Activated naive CD8-positive, alpha-beta T cell (primary cell): ENCODE results near the gene LYRM4.

Experiments used
- H3K27ac Mint-ChIP-seq: one replicate; pipeline ENCODE4 v1.8.0; 2021; ENCODE audit warnings: mixed read lengths
- H3K27me3 Mint-ChIP-seq: one replicate; pipeline ENCODE4 v1.8.0; 2021; ENCODE audit warnings: mixed read lengths
- H3K36me3 Mint-ChIP-seq: one replicate; pipeline ENCODE4 v1.8.0; 2021; ENCODE audit warnings: mixed read lengths
- H3K4me1 Mint-ChIP-seq: one replicate; pipeline ENCODE4 v1.8.0; 2021; ENCODE audit warnings: low read depth, mixed read lengths
- H3K4me3 Mint-ChIP-seq: one replicate; pipeline ENCODE4 v1.8.0; 2021; ENCODE audit warnings: mild to moderate bottlenecking, mixed read lengths
- H3K9me3 Mint-ChIP-seq: one replicate; pipeline ENCODE4 v1.8.0; 2021; ENCODE audit warnings: low read depth, mixed read lengths

LYRM4 gene

DNA sequence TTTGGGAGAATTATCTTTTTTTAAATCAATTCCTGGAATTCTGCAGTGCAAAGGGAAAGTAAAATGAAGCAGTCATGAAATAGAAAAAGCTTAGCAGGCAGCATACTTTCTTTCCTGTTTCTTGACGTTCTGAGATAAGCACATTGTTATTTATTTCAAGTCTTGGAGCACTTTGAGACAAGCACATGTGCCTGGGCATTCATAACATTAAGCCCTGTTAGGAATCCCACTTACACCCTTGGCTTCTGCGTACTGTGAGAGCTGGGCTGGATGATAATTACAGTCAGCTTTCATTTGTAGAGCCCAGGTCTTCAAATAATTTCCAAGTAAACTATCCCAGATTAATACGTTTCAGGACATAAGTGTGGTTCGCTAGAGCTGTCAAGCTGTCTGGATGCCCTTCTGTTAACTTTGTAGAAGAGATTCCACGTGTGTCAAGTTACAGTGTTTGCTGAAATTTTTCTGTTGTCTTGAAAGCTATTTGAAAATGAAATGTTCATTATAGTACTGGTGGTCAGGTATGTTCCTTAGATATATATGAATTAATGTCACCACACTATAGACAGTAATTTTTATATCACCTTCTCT lies 9.4 kb upstream of the LYRM4 start:
- no peak overlapping the region for H3K27ac Mint-ChIP-seq

DNA sequence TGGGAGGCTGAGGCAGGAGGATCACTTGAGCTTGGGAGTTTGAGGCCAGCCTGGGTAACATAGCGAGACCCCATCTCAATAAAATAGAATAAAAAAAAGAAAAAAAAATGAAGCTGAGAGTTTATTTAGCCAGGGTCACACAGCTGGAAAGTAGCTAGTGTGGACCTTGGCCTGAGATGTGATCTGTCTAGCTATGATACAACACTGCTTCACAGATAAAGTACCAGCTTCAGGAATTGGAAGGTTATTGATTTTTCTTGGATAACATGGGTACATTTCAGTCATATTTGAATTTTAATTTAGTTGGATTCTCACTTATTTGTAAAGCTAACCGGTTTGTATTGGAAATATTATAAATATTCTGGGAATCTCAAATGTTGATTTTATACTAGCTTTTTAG lies 5.7 kb upstream of the LYRM4 start:
- Mint-ChIP-seq H3K9me3 (no peaks in the 10 kb centered on the region), H3K4me1 (peaks cover 22% of the 10 kb centered on the region), H3K4me3 (no peak overlapping the region), H3K27me3 (no peaks in the 10 kb centered on the region), H3K36me3 (peaks cover 11% of the 10 kb centered on the region), H3K27ac (no peak overlapping the region)

More for the DNA sequence above, 9.4 kb upstream of the LYRM4 start:
- H3K27me3 Mint-ChIP-seq: no peaks in the 10 kb centered on the region
- no peak overlapping the region for H3K4me3 Mint-ChIP-seq
- peaks cover 14% of the 10 kb centered on the region for H3K36me3 Mint-ChIP-seq
- H3K4me1 Mint-ChIP-seq: peaks cover 30% of the 10 kb centered on the region
- H3K9me3 Mint-ChIP-seq: no peaks in the 10 kb centered on the region

DNA sequence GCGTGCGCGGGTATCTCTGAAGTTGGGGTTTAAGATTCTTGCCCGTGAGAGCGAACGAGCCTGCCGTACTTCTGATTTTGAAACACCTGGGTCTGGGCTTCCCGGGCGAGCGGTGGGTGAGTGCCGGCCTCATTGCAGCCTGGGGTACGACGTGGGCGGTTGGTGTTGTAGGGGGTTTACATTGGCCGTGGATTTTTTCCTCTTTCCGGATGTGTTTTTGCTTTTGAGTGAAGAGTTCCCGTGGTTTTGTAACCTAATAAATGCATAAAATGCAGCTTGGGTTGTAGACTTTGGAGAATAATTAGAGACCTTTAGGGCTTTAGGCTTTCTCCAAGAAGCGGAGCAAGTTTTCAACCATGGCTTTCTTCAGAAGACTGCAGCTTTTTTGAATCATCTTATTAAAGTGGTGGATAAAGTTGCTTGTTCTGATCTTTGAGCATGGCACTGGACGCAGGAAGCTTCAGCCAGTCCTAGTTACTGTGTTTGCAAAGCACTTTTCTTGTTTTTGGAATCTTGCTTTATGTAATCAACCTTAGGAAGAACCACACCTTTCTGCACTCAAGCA lies 877 bp upstream of the LYRM4 start:
- Mint-ChIP-seq H3K27ac (peak overlapping the region; percentile 99), H3K36me3 (peaks cover 14% of the 10 kb centered on the region), H3K4me3 (peak overlapping the region; percentile 96), H3K27me3 (no peaks in the 10 kb centered on the region), H3K4me1 (peaks cover 41% of the 10 kb centered on the region), H3K9me3 (no peaks in the 10 kb centered on the region)

DNA sequence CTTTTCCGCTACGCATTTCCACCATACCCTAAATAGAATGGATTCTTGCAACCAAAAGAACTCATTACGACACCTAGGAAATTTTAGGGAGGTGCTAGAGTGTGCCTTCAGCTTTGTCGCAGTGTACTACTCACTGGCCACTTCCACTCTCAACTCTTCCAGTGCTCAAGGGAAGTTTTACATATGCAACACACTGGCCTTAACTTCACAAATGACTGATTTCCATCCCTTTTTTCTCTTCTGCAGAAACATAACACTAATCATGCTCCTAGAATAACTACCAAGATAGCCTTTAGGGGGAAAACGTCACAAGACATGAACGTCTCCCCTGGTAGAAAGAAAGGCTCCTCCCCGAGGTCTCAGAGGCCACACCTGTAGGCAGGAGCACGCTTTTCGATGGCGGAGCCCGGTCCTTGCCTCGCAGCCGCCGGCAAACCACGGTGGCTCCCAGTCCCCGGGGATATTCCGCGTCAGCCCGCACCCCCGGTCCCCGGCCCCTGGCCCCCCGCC lies 584 bp downstream of the LYRM4 start:
- Mint-ChIP-seq H3K9me3 (no peaks in the 10 kb centered on the region), H3K36me3 (peaks cover 14% of the 10 kb centered on the region), H3K27me3 (no peaks in the 10 kb centered on the region), H3K27ac (peak overlapping the region; percentile 99), H3K4me3 (peak overlapping the region; percentile 96), H3K4me1 (peaks cover 38% of the 10 kb centered on the region)

DNA sequence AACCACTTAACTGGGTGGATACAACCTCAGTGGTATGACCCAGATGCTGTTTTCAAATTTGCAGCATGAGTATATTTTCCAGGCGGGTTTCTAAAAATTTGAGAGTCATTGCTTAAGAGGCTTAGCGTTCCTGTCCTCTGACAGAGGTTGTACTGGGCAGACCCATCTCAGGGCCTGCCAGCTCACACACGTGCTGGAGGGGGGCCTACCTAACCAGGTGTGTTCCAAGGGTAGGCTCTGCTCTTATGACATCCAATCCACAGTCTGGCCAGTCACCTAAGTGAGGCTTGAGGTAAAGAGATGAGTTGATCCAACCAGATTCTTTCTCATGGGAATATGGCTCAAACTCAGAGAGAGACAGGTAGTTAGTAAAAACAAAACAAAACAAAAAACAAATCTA lies 1.3 kb downstream of the LYRM4 start:
- H3K4me1 Mint-ChIP-seq: peaks cover 32% of the 10 kb centered on the region
- H3K27me3 Mint-ChIP-seq: no peaks in the 10 kb centered on the region
- peak overlapping the region; percentile 99 for H3K27ac Mint-ChIP-seq
- H3K4me3 Mint-ChIP-seq: peak overlapping the region; percentile 96
- no peaks in the 10 kb centered on the region for H3K9me3 Mint-ChIP-seq
- peaks cover 21% of the 10 kb centered on the region for H3K36me3 Mint-ChIP-seq

DNA sequence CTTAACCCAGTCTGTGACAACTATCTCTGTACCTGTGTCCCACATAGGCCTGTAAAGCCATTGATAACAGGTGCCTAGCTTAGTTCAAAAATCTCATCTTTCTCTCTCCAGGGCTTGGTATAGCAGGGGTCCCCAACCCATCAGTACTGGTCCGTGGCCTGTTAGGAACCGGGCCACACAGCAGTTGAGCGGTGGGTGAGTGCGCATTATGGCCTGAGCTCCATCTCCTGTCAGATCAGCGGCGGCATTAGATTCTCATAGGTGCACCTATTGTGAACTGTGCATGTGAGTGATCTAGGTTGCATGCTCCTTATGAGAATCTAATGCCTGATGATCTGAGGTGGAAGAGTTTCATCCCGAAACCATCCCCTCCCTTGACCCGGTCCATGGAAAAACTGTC lies 3.4 kb downstream of the LYRM4 start:
- Mint-ChIP-seq H3K27ac (no peak overlapping the region), H3K4me1 (peaks cover 24% of the 10 kb centered on the region), H3K4me3 (no peak overlapping the region), H3K36me3 (peaks cover 28% of the 10 kb centered on the region), H3K9me3 (peaks cover 1% of the 10 kb centered on the region), H3K27me3 (no peaks in the 10 kb centered on the region)

DNA sequence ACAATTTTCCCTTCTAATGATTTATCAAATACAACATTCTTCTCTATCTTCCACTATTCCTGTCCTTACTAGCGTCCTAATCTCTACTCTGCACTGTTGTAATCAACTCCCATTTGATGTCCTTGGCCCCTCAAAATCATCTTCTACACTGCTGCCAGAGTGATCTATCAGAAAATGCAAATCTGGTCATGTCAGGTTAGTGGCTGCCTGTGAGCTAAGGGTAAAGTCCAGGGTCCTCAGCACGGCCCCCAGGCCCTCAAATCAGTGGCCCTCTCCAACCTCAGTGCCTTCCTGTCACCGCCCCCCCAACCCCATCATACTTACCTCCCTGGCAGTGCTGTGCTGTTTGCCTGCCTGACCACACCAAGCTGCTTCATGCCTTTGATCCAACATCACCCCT lies 3.8 kb downstream of the LYRM4 start:
- Mint-ChIP-seq H3K4me1 (peaks cover 24% of the 10 kb centered on the region), H3K27ac (no peak overlapping the region), H3K27me3 (no peaks in the 10 kb centered on the region), H3K9me3 (peaks cover 3% of the 10 kb centered on the region), H3K36me3 (peaks cover 31% of the 10 kb centered on the region), H3K4me3 (no peak overlapping the region)

DNA sequence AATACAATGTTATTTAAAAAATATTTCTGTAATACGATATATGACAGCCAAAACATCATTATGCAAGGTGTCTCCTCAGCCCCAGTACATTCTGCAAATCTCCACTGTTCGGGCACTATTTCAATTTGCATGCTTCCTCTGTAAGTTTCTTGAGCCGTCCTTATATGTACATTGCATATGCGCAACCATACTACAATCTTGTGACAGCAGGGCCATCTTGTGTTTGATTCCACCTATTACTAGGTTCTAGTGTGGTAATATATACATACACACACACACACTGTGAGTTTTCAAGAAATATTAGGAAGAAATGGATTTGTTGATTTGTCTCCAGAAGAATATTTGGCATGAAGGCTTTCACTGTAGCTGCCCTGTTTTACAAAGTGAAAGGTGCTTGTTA lies 9.8 kb downstream of the LYRM4 start:
- Mint-ChIP-seq H3K4me3 (no peak overlapping the region), H3K9me3 (peaks cover 3% of the 10 kb centered on the region), H3K36me3 (peaks cover 33% of the 10 kb centered on the region), H3K27me3 (no peaks in the 10 kb centered on the region), H3K27ac (no peak overlapping the region), H3K4me1 (peaks cover 18% of the 10 kb centered on the region)

DNA sequence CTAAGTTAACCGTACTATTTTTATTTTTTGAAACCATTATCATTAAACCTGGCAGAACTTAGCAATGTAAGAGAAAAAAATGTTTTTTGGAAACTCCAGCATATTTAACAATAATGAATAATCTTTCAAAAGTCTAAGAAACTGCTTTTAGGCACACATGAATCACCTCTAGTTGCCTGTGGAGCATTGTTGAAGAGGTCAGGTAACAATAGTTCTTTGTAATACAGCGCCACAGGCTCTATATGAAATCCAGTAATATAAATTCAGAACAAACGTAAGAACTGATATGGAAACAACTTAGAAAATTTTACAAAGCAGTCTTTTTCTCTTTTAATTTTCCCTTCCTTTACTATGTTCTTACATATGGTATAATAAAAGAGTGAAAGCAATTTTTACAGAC lies 10.3 kb downstream of the LYRM4 start:
- H3K36me3 Mint-ChIP-seq: peaks cover 35% of the 10 kb centered on the region
- H3K4me3 Mint-ChIP-seq: no peak overlapping the region
- no peaks in the 10 kb centered on the region for H3K27me3 Mint-ChIP-seq
- H3K27ac Mint-ChIP-seq: no peak overlapping the region
- peaks cover 21% of the 10 kb centered on the region for H3K4me1 Mint-ChIP-seq
- H3K9me3 Mint-ChIP-seq: peaks cover 3% of the 10 kb centered on the region

DNA sequence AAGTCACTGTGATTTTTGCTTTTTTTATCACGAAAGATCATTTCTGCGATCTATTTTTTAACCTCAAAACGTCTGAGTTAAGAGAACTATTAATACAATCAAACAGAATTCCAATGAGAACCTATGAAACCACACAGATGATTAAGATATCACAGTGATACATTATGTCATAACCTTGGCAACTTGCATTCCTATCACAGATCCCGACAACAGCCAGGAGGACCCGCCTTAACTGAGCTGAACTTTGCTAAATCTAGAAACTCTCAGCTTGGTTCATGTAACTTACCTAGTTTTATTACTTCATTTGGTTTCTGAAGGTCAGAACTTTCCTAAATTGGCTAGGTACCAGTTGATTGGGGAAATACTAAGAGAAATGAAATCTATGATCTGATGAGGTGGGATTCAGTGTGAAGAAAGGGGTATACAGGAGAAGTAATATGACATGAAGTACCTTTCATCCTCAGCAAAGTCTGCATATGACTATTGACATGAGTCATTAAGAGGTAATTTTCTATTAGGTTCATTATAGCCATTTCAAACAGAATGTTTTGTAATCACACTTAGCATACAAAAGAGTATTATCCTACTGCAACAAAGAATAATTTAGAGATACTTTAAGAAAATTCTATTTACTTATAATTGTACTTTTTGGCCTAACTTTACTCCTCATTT lies 11.2 kb downstream of the LYRM4 start:
- no peaks in the 10 kb centered on the region for H3K27me3 Mint-ChIP-seq
- H3K4me3 Mint-ChIP-seq: no peak overlapping the region
- H3K27ac Mint-ChIP-seq: no peak overlapping the region
- H3K9me3 Mint-ChIP-seq: peaks cover 3% of the 10 kb centered on the region
- peaks cover 29% of the 10 kb centered on the region for H3K36me3 Mint-ChIP-seq
- H3K4me1 Mint-ChIP-seq: peaks cover 21% of the 10 kb centered on the region

DNA sequence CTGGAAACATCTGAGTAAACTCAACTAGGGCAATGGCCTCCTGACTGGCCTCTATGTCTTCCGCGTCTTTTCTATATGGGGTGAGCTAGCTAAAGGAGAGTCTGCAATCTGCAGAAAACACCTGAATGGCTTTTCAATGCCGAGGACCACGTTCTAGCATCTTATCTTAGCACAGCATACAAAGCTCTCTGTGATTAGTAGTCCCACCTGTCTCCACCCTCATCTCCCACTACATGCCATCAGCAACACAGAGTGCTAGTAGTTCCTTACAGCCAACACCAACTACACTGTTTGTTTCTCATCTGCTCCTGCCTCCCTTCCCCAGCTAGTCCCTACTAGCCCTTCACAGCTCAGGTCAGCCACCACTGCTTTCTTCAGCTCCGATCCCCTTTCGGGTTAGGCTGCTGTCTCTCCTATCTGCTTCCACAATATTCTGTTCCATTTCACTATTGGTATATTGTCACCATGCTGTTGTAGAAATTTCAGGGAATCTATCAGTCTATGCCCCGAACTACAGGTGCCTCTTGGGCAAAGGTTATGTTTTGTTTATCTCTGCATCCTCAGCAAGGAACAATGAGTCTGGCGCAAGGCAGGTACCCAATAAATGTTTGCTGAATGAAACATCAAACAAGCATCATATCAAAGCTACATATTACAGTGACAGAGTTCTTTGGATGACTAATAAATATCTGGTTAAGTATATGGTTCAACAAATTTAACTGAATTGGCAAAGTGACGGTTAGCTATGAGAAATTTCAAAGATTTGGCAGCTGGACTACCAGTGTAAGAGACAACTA lies 12.2 kb downstream of the LYRM4 start:
- Mint-ChIP-seq H3K4me1 (peaks cover 21% of the 10 kb centered on the region), H3K36me3 (peaks cover 25% of the 10 kb centered on the region), H3K27me3 (no peaks in the 10 kb centered on the region), H3K27ac (no peak overlapping the region), H3K9me3 (peaks cover 3% of the 10 kb centered on the region), H3K4me3 (no peak overlapping the region)

DNA sequence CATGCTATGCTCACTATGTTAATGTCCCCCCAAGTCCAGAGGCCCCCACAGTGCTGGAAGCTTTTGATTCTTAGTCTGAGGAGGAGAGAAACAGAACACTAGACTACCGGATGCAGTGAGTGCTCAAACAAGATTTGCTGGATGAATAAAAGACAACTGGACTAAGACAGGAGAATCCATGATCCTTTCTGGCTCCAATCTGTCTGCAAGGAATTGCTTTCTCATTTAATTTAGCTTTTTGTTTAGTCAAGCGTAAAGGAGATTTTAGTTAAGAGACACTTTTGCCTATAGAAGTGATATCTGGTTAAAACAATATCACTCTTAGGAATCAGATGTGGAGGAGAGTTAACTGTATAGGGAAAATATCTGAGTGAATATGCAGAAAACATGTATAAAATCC lies 13.5 kb downstream of the LYRM4 start:
- no peaks in the 10 kb centered on the region for H3K9me3 Mint-ChIP-seq

DNA sequence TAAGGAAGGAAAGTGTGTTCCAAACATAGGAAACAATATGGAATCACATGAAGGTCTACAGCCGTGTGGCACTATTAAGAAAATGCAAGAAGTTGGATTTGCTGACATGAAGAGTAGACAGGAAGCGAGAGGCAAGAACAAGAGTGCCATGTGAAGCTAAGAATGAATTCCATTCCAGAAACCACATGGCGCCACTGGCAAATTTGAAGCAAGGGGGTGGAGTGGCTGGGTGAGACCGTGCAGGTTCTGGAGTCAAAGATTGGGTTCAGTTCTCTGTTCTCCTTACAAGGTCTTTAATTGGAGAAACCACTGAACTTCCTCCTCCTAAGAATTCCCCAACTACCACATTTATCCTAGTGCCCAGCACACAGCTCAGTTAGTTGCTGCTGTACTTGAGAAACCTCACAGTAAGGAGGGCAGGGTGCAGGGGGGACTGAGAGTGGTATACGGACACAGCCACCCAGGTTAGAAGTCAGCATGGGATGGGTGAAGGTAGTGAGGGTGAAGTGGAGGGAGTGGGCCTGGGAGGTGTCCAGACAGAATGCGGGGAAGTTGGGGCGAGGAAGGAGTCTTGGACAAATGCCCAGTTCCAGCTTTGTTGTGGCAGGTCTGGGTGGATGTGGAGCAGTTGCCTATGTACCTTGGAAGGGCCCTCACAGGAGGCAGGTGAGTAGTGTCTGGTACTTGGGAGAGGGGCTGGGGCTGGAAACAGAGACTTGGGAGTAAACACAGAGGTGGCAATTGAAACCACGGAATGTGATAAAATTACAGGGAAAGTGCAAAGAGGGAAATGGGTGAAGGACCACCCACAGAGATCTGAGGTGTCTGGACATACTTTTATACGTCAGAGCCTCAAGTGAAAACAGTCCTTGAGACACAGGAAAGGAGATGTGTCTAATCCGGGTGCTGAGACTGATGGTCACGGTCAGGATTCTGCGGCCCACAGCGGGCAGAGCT lies 14.3 kb downstream of the LYRM4 start:
- Mint-ChIP-seq H3K27me3 (no peaks in the 10 kb centered on the region), H3K4me1 (peaks cover 21% of the 10 kb centered on the region), H3K36me3 (peaks cover 19% of the 10 kb centered on the region), H3K27ac (no peak overlapping the region), H3K4me3 (no peak overlapping the region), H3K9me3 (no peaks in the 10 kb centered on the region)

More for the DNA sequence above, 13.5 kb downstream of the LYRM4 start:
- no peak overlapping the region for H3K27ac Mint-ChIP-seq
- no peak overlapping the region for H3K4me3 Mint-ChIP-seq
- no peaks in the 10 kb centered on the region for H3K27me3 Mint-ChIP-seq
- peaks cover 22% of the 10 kb centered on the region for H3K36me3 Mint-ChIP-seq
- H3K4me1 Mint-ChIP-seq: peaks cover 21% of the 10 kb centered on the region

DNA sequence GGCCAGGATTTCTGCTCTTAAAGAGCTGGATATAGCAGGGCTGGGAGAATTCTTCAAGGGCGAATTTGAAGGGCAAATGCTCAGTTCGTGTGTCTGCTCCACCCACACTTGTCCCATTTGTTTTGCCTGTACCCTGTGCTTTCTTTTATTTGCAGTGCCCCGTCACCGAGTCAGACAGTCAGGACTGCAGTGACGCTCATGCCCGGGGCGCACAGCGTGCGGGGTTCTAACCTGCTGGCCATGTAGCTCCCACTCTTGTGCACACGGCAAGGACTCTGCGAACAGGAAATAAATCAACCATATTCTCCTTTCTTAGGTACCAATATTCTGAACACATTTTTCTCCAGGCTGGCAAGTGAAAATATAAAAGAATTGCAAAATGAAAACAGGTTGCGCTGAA lies 17.7 kb downstream of the LYRM4 start:
- H3K9me3 Mint-ChIP-seq: no peaks in the 10 kb centered on the region
- no peak overlapping the region for H3K27ac Mint-ChIP-seq
- no peak overlapping the region for H3K4me3 Mint-ChIP-seq
- peaks cover 13% of the 10 kb centered on the region for H3K36me3 Mint-ChIP-seq
- peaks cover 8% of the 10 kb centered on the region for H3K4me1 Mint-ChIP-seq
- no peaks in the 10 kb centered on the region for H3K27me3 Mint-ChIP-seq
